ENCODE measurements around the gene ADGRL2.

DNA sequence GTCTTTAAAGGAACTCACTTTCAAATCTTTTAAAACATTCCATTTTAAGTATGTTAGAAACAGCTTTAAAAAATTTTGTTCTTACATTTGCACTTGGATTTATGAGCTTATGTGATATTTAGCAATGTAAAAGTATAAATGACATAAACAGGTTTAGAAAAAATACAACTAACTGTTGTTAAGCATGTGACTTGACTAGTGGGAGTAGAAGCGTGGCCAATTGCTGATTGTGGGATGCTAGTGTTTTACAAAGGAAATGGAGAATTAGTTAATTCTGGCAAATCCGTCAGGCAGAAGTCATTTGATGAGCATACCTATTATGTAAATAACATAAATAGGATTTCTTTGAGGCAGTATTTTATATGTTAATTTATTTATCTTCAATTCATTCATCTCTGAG, 175.8 kb downstream of the ADGRL2 start:
- no peak for TF ChIP-seq ATF7 (IDR thresholded peaks at IDR 0.05)
- TF ChIP-seq GATA2 (CRISPR knock-in tag; IDR thresholded peaks at IDR 0.05), result no peak
- TF ChIP-seq SREBF2 (CRISPR knock-in tag; IDR thresholded peaks at IDR 0.05), result no peak
- TF ChIP-seq, protein P1, sequence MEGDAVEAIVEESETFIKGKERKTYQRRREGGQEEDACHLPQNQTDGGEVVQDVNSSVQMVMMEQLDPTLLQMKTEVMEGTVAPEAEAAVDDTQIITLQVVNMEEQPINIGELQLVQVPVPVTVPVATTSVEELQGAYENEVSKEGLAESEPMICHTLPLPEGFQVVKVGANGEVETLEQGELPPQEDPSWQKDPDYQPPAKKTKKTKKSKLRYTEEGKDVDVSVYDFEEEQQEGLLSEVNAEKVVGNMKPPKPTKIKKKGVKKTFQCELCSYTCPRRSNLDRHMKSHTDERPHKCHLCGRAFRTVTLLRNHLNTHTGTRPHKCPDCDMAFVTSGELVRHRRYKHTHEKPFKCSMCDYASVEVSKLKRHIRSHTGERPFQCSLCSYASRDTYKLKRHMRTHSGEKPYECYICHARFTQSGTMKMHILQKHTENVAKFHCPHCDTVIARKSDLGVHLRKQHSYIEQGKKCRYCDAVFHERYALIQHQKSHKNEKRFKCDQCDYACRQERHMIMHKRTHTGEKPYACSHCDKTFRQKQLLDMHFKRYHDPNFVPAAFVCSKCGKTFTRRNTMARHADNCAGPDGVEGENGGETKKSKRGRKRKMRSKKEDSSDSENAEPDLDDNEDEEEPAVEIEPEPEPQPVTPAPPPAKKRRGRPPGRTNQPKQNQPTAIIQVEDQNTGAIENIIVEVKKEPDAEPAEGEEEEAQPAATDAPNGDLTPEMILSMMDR (IDR thresholded peaks at IDR 0.05 in 2 of 3, conservative IDR thresholded peaks at IDR 0.05 in 1 of 3; ENCODE audit: insufficient read depth in 2 of 3, low read depth in 1 of 3, low read length in 3 of 3), result no peak
